GM10266 (cell line): ENCODE measurements around the gene RARB.

Experiments used
- DNase-seq: peaks from one replicate; pipeline ENCODE4 v3.0.0; 2012; ENCODE audit errors: extremely low spot score
- TF ChIP-seq, protein P1 (sequence below): IDR thresholded peaks from 2 replicates; pipeline ENCODE4 v1.5.1; 2012; ENCODE audit warnings: mild to moderate bottlenecking, low read depth; ENCODE audit not compliant: control insufficient read depth, insufficient read depth; ENCODE audit errors: missing control alignments

The RARB gene

DNA sequence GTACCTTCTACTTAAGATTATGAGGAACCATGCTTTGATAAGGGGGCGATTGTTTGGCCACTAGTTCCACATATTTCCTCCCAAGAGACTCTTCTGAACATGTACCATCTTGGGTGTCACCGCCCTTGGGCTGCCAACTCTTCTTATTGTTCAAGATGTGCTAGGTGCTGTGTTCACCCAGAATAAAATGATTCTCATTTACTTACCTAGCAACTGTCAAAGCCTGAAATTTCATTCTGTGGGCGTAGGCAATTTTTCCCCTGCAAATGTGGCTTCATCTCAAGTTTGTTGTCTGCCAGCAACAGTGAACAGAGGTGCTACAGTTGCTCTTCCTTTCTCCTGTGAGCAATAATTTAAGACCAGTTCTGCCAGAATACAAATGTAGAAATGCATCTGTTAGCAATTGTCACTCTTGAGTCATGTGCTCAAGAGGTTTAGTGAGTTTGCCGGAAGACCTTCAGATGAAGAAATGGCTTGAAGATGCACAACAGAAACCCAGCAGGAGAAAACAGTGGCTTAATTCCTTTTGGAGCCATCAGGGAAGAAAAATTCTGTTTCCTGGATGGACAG, 41.3 kb upstream of the RARB start:
- DNase-seq: no peak
- TF ChIP-seq, protein P1, sequence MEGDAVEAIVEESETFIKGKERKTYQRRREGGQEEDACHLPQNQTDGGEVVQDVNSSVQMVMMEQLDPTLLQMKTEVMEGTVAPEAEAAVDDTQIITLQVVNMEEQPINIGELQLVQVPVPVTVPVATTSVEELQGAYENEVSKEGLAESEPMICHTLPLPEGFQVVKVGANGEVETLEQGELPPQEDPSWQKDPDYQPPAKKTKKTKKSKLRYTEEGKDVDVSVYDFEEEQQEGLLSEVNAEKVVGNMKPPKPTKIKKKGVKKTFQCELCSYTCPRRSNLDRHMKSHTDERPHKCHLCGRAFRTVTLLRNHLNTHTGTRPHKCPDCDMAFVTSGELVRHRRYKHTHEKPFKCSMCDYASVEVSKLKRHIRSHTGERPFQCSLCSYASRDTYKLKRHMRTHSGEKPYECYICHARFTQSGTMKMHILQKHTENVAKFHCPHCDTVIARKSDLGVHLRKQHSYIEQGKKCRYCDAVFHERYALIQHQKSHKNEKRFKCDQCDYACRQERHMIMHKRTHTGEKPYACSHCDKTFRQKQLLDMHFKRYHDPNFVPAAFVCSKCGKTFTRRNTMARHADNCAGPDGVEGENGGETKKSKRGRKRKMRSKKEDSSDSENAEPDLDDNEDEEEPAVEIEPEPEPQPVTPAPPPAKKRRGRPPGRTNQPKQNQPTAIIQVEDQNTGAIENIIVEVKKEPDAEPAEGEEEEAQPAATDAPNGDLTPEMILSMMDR: no peak

DNA sequence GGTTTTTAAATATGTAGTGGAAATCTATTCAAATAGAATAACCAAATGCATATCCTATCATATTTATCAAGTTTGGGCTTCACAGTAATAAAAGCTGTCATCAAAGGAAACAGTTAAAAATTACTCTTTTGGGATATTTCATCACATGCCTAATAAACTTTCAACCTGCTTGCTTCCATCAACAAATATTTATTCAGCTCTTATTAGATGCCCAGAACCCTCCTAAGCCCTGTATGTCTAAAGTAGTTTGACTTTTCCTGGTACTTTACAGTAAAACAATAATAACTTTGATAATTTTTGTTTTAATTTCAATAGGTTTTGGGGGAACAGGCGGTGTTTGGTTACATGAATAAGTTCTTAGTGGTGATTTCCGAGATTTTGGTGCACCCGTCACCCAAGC, 37.5 kb upstream of the RARB start:
- TF ChIP-seq, protein P1: no peak

GRCh38 chr3:25396251-25396650, 31.8 kb upstream of the RARB start:
- TF ChIP-seq, protein P1: no peak
- no peak for DNase-seq

More for the DNA sequence above, 37.5 kb upstream of the RARB start:
- DNase-seq: no peak

GRCh38 chr3:25396686-25397085, 31.4 kb upstream of the RARB start:
- DNase-seq: no peak
- TF ChIP-seq, protein P1: no peak

DNA sequence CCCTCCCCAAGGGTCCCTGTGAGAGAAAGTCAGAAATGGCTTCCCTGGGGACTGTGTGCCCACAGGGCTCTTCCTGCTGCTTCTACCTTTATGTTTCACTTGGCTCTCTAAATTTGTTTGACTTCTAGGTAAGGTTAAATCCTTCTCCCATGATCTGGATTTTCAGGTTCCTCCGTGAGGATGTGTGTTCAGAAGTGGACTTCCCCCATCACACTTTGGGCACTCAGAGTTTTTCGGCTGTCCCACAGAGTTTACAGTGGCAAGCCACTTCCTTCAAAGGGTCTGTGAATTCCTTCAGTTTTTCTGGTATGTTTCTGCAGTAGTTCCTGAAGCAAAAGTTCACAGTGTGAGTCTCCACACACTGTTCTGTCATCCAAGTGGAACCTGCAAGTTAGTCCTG, 30.9 kb upstream of the RARB start:
- TF ChIP-seq, protein P1: no peak
- no peak for DNase-seq

DNA sequence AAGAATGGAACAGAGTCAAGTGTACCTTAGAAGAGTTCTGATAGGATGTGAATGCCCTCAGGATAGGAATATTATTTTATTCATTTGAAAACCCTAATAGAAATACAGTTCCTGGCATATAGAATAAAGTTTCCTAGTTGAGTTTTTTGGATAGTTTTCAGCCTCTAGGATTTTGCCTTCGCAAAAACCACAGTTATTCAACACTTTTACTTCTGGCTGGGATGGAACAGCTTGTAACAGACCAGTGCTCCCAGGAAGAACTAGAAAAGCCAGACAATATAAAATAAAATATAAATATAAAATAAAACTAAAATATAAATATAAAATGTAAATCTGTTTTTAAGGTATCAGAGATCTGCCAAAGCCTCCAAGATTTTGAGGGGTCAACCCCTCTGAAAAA, 27.5 kb upstream of the RARB start:
- no peak for DNase-seq
- TF ChIP-seq, protein P1: no peak

DNA sequence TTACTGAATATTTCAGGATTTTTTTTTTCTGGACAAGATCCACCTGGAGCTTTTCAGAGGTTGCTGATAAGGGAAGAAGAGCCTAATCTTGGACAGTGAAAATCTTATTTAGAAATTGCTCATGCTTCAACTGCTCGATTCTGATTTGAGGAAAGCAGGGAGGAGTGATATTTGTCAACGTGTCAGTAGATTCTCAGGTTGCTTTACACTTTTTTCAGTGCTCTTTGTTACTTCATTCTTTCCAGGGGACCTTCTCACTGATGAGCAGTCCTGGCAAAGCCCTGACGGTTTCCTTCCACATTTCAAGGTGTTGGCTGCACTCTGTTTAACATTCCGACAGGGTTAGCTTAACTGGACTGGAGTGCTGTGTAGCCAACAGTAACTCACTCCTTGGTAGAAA, 24.1 kb upstream of the RARB start:
- DNase-seq: no peak
- TF ChIP-seq, protein P1: no peak
